ENCODE measurements around the gene S100P.

GRCh38 chr4:6692806-6693205 lies 872 bp upstream of the S100P start:
- TF ChIP-seq EZH2 (IDR thresholded peaks at IDR 0.05; ENCODE audit: insufficient read depth, poor library complexity, severe bottlenecking): no peak
- TF ChIP-seq EZH2phosphoT487 (IDR thresholded peaks at IDR 0.05; ENCODE audit: insufficient read depth, low read depth): no peak

Measured in GM23248 (cell line).